Measurements from ENCODE around the gene H1-8.
"Not testable (repeated sequence)": the region's sequence is repeated elsewhere in the genome, so short reads cannot be mapped to it uniquely, and the experiment has no call there.

The H1-8 gene, protein sequence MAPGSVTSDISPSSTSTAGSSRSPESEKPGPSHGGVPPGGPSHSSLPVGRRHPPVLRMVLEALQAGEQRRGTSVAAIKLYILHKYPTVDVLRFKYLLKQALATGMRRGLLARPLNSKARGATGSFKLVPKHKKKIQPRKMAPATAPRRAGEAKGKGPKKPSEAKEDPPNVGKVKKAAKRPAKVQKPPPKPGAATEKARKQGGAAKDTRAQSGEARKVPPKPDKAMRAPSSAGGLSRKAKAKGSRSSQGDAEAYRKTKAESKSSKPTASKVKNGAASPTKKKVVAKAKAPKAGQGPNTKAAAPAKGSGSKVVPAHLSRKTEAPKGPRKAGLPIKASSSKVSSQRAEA
- total RNA-seq = 0 to 0.07 (median 0) reads per million in 3 experiments

DNA sequence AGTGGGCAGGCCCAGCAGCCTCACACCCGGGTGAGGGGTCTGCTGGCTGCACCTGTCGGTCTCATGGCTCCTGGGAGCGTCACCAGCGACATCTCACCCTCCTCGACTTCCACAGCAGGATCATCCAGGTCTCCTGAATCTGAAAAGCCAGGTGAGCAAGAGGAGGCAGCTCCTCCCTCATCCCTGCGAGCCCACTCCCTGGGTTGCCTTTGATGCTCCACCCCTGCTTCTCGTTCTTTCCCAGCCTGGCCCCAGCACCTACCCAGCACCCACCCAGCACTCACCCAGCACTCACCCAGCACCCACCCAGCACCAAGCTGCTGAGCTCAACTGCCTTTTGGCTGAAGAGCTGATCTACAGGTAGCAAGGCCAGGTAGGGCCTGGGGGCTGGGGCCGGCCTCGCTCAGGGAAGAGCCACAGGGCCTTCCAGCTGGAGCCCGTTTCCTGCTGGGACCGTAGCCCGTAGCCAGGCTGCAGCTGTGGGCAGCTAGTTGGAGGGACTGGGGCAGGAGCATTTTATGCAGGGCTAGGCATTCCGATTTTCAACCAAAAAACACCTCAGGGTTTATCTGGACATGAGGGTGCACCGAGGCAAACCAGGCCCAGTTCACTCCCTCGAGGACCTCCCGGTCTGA, at the start of gene H1-8:
Gene H1-8, plus strand, starts transcription at position 20 of the 635 bp plus-strand sequence. Its CDS starts 44 bp downstream, at position 64.
- DNase-seq = no peak

DNA sequence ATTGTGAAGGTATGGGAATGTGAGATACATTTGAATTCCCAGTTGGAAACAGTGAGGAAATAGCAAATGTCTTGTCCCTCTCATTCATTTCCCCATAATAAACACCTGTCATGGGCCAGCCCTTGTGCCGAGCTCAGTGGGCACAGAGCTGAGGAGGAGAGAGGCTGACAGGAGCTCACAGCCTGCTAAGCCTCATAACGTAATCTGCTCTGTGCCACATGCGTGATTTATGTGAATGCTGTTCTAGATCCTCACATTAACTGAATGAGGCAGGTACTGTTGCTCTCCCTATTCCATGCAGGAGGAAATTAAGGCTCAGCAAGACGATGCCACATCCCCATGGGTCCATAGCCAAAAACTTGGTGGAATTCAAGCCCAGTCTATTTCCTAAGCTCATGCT, 49.8 kb upstream of the H1-8 start:
- DNase-seq = no peak

DNA sequence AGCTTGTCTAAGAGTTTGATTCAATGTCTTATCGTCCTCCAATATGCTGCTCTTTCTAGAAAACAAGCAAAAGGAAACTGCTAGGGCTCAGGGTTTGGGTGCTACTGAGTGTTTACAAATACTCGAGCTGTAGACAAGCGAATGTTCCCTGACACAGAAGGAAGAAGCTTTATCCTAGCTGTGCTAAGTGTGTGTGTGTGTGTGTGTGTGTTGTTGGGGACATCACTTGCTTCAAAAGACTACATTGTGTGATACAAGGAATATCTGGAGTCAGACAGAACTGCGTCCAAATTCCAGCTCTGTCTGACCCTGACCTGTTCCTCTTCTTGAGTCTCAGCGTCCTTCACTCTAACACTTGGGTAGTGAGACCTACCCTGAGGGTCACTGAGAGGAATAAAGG, 48.5 kb upstream of the H1-8 start:
- not testable (repeated sequence) for DNase-seq

DNA sequence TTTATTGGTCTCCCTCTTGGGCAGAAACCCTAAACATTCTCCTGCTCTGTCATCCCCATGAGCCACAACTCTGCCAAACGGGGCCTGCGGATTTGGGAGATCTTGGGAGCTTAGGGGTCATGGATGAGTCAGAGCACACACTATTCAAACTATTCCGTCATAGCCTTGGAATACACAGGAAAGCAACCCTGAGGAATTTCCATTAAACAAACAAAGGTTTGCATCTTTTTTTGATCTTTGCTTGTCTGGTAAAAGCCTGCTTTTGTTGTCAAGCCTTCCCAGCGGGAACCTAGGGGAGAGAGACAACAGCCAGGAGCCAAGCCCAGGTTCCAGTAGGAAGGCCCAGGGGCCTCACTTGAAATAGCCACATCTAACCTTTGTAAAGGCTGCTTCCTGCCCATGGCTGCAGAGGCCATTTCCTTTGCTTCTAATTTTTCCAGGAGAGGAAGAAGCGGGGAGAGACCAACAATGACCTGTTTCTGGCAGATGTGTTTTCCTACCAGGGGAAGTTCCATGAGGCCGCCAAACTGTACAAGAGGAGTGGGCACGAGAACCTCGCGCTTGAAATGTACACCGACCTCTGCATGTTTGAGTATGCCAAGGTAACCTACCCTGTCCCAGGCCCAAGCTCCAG, 47.9 kb upstream of the H1-8 start:
- DNase-seq = not testable (repeated sequence)

DNA sequence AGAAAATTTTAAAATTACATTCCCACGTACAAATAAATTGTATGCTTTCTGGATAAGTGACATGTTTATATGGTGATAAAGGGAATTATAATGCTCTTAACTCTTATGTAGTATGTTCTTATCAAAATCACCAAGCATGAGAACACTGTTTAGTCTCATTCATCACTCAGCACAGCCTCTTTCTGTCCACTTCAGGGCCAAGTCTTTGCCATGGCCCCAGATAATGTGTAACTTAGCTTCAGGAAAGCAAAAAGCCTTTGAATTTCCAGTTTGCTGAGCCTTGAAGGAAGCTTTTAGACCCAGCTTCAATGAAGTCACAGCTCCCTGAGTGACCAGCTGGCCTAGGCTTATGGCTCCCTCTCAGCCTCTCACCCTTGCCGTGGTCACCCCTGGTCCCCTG, 45.1 kb upstream of the H1-8 start:
- DNase-seq = not testable (repeated sequence)

DNA sequence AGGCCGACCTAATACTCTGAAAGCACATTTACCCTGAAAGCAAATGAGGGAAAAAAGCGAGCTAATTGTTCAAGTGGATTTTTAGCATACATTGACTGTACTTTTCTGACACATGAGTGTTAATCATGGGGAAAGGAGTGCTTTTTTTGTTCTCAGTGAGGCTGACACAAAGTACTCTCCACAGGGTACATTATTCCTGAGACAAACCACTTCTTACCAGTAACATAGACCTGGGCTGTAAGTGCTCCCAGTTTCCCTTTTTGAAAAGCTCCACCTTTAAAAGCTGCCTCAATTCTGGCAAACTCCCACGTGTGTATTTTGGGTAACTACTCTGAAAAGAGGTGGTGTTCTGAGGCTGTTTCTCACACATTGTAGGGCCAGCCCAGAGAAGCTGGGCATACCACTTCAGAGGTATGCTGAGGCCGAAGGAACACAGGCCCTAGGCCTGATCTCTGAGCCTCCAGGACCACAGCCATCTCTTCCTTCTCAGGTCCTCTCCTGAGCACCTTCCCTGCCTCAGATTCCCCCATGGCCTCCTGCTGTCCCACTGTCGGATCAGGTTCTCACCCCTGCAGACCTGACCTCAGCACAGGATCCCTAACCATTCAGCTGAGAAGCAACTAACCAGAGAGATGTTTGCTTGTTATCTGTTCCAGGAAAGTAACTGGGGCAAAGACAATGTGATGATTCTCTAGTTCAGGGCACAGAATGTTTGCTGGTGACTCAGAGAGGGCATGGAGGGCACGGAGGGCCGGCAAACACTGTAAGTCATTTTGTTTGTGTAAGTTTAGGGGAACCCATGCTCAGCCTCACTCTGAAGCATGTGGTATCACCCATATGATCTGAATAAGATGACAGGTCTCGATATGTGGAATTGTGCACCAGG, 44.1 kb upstream of the H1-8 start:
- not testable (repeated sequence) for DNase-seq

DNA sequence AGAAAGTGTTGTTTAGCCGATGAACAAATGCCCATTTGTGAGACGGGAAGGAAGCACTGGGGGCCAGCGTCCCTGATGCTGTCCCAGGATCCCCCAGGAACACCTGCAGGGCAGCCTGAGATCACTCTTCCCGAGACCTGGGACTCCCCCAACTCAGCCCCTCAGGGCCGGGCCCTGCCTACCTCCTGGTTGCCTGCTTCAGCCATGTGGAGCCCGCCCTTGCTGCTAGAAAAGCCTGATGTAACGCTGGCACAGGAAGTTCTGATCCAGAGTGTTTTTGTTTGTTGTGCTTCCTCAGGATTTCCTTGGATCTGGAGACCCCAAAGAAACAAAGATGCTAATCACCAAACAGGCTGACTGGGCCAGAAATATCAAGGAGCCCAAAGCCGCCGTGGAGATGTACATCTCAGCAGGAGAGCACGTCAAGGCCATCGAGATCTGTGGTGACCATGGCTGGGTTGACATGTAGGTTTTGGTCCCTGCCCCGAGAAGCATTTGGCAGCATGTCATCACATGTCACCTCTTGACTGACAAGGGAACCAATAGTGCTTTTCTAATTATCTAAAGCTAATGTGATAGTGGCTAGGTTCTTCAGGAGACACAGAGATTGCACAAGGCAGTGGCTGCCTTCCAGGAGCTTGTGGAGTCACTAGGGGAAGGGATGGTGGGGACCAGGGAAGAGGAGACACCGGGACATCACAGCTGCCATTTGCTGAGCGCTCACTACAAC, 43.2 kb upstream of the H1-8 start:
- DNase-seq = not testable (repeated sequence)

DNA sequence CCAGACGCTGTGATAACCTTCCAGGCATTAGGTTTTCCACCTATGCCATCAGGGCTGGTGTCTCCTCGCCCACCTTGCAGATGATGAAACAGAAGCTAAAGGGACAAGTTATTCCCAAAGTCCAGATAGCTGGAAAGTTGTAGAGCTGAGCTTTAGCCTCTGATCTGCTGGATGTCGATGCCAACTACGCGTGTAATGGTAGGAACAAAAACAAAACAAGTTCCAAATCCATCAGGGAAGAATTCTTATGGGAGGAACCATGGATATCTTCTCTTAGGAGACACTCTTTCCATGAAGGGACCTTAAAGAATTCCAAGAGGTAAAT, 42.7 kb upstream of the H1-8 start:
- DNase-seq = no peak

DNA sequence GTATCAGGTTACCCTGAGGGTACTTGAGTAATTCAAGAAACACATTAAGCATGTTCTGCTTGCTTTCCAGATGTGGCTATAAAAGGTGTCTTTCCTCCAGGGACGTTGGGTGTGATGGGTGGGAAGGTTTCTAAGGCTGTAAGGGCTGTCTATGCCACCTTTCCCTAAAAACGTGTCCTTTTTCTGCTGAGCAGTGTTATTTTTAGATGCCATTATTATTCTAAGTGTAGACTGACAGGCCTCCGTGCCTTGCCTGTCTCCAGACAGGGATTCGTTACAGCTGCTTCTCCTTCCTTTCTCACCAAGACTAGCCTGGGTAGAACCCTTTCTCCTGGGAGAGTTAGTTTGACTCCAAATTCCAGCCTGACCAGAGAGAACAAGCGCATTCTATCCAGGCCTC, 41.3 kb upstream of the H1-8 start:
- DNase-seq = no peak

DNA sequence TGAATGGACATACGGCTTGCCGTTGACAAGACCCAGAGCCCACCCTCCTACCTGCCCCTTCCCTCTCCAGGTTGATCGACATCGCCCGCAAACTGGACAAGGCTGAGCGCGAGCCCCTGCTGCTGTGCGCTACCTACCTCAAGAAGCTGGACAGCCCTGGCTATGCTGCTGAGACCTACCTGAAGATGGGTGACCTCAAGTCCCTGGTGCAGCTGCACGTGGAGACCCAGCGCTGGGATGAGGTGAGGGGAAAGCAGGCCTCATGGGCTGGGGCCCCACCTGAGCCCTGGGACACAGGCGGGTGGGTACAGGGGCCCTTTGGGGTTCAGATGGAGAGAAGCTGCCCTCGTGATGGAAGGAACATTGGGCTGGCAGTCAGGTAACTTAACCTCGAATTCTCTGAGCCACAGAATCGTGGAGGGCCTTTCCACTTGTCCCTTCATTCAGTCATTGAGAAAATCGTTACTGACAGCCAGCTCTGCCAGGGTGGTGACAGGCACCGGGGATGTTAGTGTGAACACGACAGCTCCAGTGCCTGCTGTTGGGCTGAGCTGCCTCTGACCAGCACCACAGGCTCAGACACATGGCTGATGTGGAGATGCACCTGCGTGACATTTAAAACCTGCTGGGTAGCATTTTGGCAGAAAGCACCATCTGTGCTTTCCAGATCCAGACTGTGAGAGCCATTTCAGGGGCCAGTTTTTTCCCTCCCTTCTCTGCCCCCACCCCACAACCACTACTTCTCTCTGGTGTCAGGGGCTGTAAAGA, 40.1 kb upstream of the H1-8 start:
- DNase-seq = no peak

DNA sequence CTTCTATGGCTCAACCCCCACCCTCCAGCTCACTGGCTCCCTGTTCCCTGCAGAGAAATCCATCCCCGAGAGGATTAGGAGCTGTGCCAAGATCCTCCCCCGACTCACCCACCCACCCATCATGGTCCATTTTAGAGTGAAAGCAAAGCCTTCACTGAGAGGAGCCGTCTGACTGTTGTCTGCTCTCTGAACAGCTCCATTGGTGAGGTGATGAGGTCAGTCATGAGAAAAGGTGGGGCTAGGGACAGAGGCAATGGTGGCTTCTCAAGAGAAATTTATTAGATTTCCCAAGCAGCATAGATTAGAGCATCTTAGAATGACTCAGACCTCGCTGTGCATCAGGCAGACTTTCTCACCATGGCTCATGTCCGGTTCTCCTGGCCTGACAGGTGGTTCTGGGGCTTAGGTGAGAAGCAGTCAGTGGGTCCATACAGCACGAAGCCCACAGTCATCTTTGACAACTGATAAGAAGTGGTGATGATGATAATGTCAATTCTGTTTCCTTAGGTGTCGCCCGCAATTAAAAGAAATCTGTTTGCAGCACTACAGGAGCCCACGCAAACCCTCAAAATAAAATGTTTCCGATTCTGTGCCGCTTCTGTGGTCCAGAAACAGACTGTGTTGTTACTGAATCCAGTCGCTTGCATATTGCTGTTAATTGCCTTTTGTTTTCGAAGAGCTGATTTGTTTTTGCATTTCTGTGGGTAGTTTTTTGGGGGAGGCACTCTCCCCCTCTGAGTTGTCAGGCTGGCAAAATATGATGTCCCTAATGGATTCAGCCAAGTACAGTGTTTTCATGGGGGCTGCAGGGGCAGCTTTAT, 39.3 kb upstream of the H1-8 start:
- no peak for DNase-seq

DNA sequence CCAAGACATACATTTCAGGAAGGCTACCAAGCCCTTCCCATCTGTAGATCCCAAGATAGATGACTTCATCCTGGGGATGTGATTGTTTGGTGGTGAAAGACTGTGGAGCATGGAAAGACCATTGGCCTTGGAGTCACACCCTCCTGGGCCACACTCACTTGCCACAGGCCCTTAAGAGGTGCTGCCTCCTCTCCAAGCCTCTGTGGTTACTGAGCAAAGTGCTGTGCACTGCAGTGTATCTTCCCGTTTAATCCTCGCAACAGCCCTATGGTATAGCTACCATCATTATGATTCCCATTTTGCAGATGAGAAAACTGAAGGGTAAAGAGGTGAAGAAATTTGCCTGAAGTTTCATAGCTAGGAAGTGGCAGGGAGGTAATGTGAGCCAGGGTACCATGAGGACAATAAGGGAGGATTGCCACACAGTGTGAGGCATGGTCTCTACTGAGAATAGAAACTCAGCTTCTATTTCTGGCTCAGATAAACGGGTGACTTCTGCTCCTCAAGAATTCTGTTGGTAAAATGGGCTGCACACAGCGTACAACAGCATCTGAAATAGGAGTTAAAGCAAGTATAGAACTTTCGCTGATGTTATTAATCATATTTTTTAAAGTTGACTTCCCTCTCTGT, 38.4 kb upstream of the H1-8 start:
- DNase-seq = no peak

DNA sequence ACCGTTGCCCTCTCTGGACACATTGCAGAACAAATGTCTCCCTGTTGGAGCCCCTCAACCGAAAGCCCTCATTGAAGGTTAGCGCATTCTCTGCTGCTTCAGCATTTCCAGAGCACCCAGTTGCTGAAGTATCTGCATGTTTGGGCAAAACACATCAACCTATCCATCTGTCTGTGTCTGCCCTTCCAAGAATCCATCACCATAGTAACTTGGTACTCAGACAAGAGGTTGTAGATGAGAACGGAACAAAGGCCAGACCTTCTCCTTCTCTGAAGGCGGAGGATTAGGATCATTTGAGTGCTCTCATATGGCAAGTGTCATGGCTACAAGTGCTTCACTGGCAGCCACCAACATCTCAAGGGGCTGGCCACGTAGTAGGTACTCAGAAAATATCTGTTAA, 37.6 kb upstream of the H1-8 start:
- DNase-seq = no peak

DNA sequence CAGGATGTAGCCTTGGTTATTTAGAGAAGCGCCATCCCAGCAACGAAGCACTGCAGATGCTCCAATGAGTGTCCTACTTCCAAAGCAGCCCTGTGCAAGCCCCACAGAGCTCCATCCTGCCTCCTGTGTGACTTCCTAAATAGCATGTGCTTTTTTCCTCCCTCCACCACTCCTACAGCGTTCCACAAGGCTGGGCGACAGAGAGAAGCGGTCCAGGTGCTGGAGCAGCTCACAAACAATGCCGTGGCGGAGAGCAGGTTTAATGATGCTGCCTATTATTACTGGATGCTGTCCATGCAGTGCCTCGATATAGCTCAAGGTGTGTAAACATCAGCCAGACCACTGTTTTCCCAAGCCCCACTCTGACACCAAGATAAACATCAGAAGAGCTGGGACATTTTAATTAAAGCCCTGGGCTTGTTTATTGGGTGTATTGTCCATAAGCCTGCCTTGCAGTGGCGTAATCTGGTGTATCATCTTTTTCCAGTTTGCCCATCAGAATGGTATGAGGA, 36.7 kb upstream of the H1-8 start:
- DNase-seq = no peak

DNA sequence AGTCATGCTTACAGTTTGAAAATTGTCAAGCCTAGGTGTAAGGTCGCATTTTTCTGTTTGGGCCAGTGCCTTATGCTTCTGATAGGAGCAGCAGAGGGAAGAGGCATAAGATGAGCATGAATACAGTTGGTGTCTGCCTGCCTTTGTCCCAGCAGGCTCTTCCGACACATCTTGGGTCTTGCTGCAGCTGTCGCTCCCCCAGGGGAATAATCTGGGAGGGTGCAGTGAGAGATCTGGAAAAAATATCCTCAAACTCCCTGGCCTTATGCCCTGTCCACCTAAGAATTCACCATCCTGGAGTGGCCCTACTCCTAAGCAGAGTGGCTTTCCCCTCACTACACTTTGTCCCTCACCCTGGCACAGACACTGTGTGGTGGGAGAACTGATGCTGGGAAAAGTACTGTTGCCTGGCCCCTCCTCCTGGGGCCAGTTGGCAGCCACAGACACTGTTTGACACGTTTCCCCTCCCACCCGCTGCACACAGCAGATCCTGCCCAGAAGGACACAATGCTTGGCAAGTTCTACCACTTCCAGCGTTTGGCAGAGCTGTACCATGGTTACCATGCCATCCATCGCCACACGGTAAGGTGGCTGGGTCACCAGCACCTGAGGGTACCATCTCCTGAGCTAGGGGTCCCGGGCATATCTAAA, 35.7 kb upstream of the H1-8 start:
- DNase-seq = no peak

DNA sequence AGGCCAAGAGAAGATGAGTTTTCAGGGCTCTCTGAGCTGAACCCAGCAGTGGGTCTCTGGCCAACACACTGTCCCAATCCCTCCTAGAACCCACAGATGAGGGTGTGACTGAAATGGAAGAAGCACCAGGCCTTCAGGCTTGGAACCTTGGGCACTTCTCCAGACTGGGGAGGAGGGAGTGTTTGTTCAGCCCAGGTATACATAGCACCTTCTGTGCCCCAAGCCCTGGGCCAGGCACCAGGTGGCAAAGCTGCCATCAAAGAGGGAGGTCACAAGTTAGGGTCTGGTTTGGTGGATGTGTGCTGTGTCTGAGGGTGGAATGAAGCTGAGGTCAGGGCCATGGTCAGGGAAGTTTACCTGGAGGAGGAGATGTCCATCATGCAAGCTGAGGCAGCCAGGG, 30.4 kb upstream of the H1-8 start:
- DNase-seq = no peak

DNA sequence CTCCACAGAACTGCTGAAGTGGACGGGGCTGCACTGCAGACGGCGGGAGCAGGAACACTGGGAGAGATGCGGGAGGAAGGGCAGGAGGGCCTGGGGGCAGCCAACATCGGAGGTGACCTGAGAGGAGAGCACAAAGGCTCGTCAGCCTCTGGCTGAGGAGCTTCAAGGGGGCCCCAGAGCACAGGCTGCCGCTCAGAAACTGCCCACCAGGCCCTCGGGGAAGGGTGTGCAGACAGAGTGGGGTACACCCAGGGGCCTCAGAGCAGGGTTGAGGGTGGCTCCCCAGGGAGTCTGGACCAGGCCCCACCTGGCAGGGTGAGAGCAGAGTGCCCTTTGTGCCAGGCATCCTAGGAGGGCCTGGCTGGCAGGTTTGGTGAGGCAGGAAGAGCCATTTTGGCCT, 29.3 kb upstream of the H1-8 start:
- no peak for DNase-seq

DNA sequence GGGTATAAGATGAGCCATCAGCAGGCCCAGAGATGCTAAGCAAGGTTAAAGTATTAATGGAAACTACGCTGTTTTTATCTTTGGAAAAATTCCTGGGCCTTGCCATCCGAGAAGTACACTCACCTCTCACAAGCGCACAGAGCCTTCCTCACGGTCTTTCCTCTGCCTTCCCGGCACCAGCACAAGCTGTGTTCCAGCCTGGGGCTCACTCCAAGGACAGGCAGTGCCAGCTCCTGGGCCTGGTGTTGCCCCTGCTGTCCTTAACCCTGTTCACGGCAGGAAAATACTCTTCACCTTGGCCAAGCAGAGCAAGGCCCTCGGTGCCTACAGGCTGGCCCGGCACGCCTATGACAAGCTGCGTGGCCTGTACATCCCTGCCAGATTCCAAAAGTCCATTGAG, 28.9 kb upstream of the H1-8 start:
- DNase-seq = no peak

DNA sequence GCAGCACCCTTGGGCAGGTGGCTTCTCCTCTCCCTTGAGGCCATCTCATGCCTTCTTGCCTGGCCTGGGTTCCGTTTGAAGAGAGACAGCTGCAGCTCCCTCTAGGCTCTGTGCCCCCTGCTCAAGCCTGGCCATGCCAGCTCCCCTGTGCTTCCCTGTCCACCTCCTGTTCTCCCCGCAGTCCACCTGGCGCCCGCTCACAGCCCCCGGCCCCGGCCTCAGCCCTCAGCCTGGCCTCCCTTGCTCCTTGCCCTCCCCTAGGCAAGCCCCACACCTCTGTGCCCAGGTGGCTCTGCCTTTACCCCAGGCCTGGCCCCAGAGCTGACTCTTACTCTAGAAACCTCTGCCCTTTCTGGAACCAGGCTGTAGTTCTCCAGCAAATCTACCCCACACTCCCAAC, 28.4 kb upstream of the H1-8 start:
- no peak for DNase-seq

Measured in central memory CD4-positive, alpha-beta T cell (primary cell).